ENCODE results near the gene PODXL2.
"Not testable (repeated sequence)": the region's sequence is repeated elsewhere in the genome, so short reads cannot be mapped to it uniquely, and the experiment has no call there.

The PODXL2 gene

GRCh38 chr3:127628788-127629466 is at the start of gene PODXL2:
TSS of gene PODXL2 (plus strand) at chr3:127629185. CDS start at chr3:127629220, 35 bp downstream.
- no peak for DNase-seq (ENCODE audit: low read depth)

DNA sequence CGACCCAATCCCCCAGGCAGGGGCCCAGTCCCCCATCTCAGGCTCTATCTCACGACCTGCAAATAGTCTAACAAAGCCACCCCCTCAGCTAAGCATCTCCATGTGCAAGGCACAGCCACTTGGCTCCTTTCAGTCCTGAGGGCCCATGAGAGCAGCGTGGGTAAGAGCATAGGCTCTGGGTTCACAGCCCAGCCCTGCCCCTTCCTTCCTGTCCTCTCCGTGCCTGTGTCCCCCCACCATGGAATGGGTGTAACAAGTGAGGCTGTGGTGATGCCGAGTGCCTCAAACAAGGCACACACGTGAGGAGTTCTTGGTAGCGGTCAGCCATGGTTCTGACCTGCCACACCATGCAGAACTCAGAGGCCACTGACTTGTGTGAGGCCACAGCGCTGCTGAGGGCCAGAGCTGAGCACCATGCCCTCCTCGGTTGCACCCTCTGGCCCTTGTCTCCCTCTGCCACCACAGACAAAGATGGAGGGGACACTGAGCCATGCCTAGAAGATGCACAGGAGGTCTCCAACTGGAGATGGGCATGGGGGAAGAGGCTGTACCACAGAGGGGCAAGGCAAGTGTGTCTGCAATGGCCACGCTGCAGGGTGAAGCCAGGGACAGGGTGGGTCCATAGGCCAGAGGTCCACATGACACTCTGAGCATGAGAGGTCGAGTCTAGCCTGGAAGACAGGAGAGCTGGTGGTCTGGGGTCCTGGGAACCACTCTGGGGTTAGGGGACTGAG is 48.5 kb upstream of the PODXL2 start:
- no peak for DNase-seq (ENCODE audit: low read depth)

DNA sequence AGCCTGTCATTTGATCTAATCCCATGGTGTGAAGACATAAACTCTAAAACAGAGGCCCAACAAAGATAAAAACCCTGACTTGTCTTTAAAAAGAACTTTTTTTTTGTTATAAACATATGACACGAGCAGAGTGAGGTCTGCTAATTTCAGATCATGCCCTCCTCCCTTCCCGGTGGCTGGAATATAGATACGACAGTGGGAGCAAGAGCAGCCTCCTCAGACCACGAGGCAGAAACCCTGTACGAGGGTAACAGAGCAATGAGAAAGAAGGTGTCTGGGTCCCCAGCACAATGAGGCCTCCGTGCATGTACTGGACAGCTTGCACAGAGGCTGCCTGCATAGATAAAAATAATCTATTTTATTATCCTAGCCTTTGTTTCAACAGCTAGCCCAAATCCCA is 44.3 kb upstream of the PODXL2 start:
- no peak for DNase-seq (ENCODE audit: low read depth)

GRCh38 chr3:127585163-127585812 is 43.7 kb upstream of the PODXL2 start:
- no peak for DNase-seq (ENCODE audit: low read depth)

GRCh38 chr3:127585813-127586413 is 43.1 kb upstream of the PODXL2 start:
- DNase-seq (ENCODE audit: low read depth): no peak

GRCh38 chr3:127587876-127588275 is 41.1 kb upstream of the PODXL2 start:
- no peak for DNase-seq (ENCODE audit: low read depth)

- peak; percentile 59 for DNase-seq (ENCODE audit: low read depth)
Measured at GRCh38 chr3:127588806-127589577, 40.0 kb upstream of the PODXL2 start.

GRCh38 chr3:127589600-127590281 is 39.2 kb upstream of the PODXL2 start:
- DNase-seq (ENCODE audit: low read depth): no peak

GRCh38 chr3:127590282-127590592 is 38.7 kb upstream of the PODXL2 start:
- DNase-seq (ENCODE audit: low read depth): no peak

DNA sequence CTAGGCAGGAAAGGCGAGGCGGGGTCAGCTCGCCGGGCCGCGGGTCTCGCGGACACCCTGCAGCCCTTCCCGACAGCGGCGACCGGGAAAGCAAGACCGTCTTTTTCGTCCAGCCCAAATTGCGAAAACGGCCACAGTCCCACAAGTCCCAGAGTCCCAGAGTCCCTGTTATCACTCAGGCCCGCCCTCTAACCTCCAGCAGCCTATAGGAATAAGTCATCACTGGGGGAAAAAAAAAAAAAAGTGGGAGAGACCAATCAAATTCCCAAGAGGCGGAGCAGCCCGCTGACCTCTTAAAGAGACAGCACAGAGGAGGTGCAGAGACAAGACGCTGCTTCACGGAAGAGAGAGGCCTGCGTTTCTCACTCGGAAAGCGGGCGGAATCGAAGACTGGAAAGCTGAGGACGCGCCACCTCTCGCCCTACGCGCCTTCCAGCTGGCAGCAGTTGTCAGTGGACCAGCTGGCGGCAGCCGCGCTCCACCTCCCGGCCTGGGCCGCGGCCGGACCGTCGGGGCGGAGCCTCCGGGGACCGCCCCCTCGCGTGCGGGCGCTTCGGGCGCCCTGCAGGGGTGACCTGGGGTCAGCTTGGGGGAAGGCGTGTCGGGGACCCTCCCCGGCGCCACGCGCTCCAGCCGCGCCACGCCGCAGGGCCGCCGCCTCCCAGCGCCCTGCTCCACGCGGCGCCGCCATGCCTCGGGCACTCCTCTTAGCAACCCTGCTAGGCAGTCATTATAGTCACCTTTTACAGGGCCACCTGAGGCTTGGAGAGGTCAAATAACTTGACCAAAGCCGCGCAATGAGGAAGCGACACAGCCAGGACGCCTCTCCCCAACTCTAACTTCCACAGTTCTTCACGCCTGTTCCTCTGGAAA is 38.2 kb upstream of the PODXL2 start, which contains the start of gene TPRA1:
Gene TPRA1, minus strand, starts transcription at position 141 of the 873 bp plus-strand sequence. CDS start 10,587 bp downstream, outside the sequence.
- peak; percentile 95 for DNase-seq (ENCODE audit: low read depth)

DNA sequence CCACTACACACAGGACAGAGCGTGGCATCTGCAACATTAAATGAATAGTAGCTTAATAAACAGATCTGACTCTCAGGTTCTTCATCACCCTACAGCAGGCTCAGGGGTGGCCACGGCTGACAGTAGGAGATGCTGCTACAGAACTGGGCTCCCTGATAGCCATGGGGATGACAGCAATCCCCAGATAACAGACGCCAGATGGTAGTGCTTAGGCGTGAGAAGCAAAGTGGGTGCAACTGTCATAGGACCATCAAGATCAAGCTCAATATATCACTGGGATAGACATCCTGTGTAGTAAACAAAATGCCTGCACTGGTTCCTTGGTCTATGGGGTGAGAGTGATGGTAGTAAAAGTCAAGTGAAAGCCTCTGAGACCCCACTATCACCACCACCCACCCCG is 35.8 kb upstream of the PODXL2 start:
- DNase-seq (ENCODE audit: low read depth): no peak

GRCh38 chr3:127595303-127595702 is 33.7 kb upstream of the PODXL2 start:
- DNase-seq (ENCODE audit: low read depth): no peak

- no peak for DNase-seq (ENCODE audit: low read depth)
Measured at GRCh38 chr3:127597020-127597771, 31.8 kb upstream of the PODXL2 start.

- no peak for DNase-seq (ENCODE audit: low read depth)
Measured at GRCh38 chr3:127598841-127599570, 30.0 kb upstream of the PODXL2 start.

DNA sequence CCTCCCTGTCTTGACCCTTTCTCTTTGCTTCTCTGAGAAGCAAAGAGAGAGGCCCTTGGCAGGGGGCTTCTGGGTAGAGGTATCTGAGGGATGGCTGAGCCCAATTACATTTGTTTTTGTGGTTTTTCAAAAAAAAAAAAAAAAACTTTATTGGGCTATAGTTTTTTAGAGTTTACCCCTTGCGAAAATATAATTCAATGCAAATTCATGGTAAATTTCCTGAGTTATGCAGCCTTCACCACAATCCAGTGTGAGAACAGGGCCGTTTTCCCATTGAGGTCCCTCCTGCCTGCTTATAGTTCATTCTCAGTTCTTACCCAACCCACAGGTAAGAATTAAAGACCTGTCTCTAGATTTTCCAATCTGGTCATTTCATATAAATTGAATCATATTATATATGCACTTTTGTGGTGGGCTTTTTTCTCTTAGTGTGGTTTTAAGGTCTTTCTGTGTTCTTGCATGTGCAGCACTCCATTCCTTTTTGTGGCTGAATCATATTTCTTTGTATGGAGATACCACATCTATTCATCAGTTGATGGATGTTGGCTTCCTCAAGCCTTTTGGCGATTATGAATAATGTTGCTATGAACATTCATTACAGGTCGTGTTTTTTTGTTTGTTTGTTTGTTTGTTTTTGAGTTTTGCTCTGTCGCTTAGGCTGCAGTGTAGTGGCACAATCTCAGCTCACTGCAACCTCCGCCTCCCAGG is 28.1 kb upstream of the PODXL2 start:
- DNase-seq (ENCODE audit: low read depth): no peak

- no peak for DNase-seq (ENCODE audit: low read depth)
Measured at GRCh38 chr3:127604035-127604434, 24.9 kb upstream of the PODXL2 start.

DNA sequence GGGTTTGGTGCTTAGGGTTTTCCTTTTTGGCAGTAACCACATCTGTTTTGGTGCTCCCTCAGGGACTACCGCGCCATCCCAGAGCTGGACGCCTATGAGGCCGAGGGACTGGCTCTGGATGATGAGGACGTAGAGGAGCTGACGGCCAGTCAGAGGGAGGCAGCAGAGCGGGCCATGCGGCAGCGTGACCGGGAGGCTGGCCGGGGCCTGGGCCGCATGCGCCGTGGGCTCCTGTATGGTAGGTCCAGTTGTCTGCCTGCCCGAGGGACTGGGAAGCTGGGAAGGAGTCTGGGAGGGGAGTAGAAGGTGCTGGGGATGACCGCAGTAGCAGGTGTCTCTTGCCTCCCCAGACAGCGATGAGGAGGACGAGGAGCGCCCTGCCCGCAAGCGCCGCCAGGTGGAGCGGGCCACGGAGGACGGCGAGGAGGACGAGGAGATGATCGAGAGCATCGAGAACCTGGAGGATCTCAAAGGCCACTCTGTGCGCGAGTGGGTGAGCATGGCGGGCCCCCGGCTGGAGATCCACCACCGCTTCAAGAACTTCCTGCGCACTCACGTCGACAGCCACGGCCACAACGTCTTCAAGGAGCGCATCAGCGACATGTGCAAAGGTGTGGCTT is 24.3 kb upstream of the PODXL2 start:
- no peak for DNase-seq (ENCODE audit: low read depth)

- not testable (repeated sequence) for DNase-seq (ENCODE audit: low read depth)
Measured at GRCh38 chr3:127605547-127605946, 23.4 kb upstream of the PODXL2 start.

Data from HS-5 (cell line).